Measurements from ENCODE around the gene MYH15. TPM values are rescaled to one million over a fixed set of nuclear protein-coding genes. Genes with fewer than 3 reads are reported as not detected.

Gene MYH15
- total and polyA plus RNA-seq, 2 of the 4 experiments (the other 2 are of a cell fraction), result 0.10 to 0.36 TPM

DNA sequence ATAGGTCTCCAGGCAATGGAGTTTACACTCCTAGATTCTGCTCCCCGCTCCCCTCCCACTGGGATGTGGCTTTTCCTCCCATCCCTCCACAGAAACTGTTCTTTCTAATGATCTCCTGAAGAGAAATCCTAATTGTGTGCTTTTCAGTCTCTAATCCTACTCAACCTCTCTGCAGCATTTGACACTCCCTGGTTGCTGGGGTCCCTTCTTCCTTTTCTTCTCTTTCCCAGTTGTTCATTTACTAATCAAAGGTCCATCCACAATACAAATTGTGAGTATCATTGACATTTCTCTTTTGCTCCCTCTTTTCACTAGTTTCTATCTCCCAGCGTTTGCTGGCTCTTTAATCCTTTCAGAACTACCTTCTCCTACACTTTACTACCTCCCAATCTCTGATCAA, 6.5 kb upstream of the MYH15 start:
- intact Hi-C loops (cut with micrococcal nuclease), result no loop called here

More for the DNA sequence above, 6.5 kb upstream of the MYH15 start:
- H2AFZ ChIP-seq (replicated peaks; ENCODE audit: low read length, poor library complexity), result no peak overlapping the region
- no peaks in the 10 kb centered on the region for H3K36me3 ChIP-seq (ENCODE audit: control insufficient read depth, insufficient read depth, low read length)
- 79% methylated on average over 2 of the region's 2 CpGs; no CpG with 5 or more reads in 1 of the 2 experiments for WGBS, 2 experiments (ENCODE audit: extremely low coverage in 2 of 2, insufficient read length in 1 of 2)
- no peak overlapping the region for H3K27ac ChIP-seq (ENCODE audit: insufficient read depth, low read length)
- no peak overlapping the region for H4K5ac ChIP-seq (ENCODE audit: low read depth, low read length)
- no peaks in the 10 kb centered on the region for H3K4me1 ChIP-seq (ENCODE audit: control insufficient read depth, insufficient read depth, low read length)
- no peak overlapping the region for H4K91ac ChIP-seq (ENCODE audit: insufficient read depth, low read depth, low read length)
- no peak overlapping the region for H3K4ac ChIP-seq (ENCODE audit: low read depth, low read length)
- H2BK120ac ChIP-seq (ENCODE audit: low read depth, low read length), result no peak overlapping the region
- H4K20me1 ChIP-seq (ENCODE audit: insufficient read depth, low read length), result no peaks in the 10 kb centered on the region
- TF ChIP-seq MXI1 (IDR thresholded peaks at IDR 0.05; ENCODE audit: borderline replicate concordance, low read depth, low read length) (no peak), CEBPB (IDR thresholded peaks at IDR 0.05; ENCODE audit: low read depth, low read length) (no peak), BHLHE40 (IDR thresholded peaks at IDR 0.05; ENCODE audit: low read depth, low read length) (no peak), RFX5 (IDR thresholded peaks at IDR 0.05; ENCODE audit: low read depth, low read length) (no peak), RCOR1 (IDR thresholded peaks at IDR 0.05; ENCODE audit: insufficient replicate concordance, low read length) (no peak), RAD21 (IDR thresholded peaks at IDR 0.05; ENCODE audit: low read length) (no peak), MAFK (IDR thresholded peaks at IDR 0.05; ENCODE audit: low read depth, low read length) (no peak), ELK1 (IDR thresholded peaks at IDR 0.05; ENCODE audit: borderline replicate concordance, low read depth, low read length) (no peak)
- no peaks in the 10 kb centered on the region for H3K9me3 ChIP-seq (ENCODE audit: control insufficient read depth, insufficient read depth, low read length)
- H2BK5ac ChIP-seq (ENCODE audit: low read depth, low read length, poor library complexity, severe bottlenecking), result no peak overlapping the region
- H2BK20ac ChIP-seq (ENCODE audit: low read depth, low read length), result no peak overlapping the region
- no peak overlapping the region for H3K4me3 ChIP-seq (ENCODE audit: insufficient read depth, low read depth, low read length)
- no peak overlapping the region for H3K4me2 ChIP-seq (ENCODE audit: low read depth, low read length)
- ATAC-seq (ENCODE audit: low read depth) (no peak), DNase-seq (no peak)
- peaks cover 1% of the 10 kb centered on the region; the same call in 1 of the 2 replicates for H3K27me3 ChIP-seq (ENCODE audit: control insufficient read depth, insufficient read depth, low read length)
- H3K18ac ChIP-seq (ENCODE audit: low read depth, low read length), result no peak overlapping the region
- H3K14ac ChIP-seq (replicated peaks; ENCODE audit: low read depth, low read length), result no peak overlapping the region
- H4K8ac ChIP-seq (ENCODE audit: low read depth in 2 of 2, low read length in 2 of 2), result no peak overlapping the region
- H2AK9ac ChIP-seq (replicated peaks; ENCODE audit: low read depth, low read length, poor library complexity), result no peak overlapping the region
- H3K23ac ChIP-seq (ENCODE audit: low read depth, low read length), result no peak overlapping the region
- H2AK5ac ChIP-seq (ENCODE audit: low read depth, low read length), result no peak overlapping the region
- no peak overlapping the region for H3K56ac ChIP-seq (ENCODE audit: extremely low read depth, insufficient read depth, low read length)
- H3K79me1 ChIP-seq (ENCODE audit: low read depth in 1 of 2, low read length in 2 of 2), result no peaks in the 10 kb centered on the region
- BruUV-seq (replicated peaks), result no TSS peak
- H3K9me1 ChIP-seq (ENCODE audit: insufficient read depth, low read length), result no peaks in the 10 kb centered on the region
- POLR2A ChIA-PET (ENCODE audit: unreplicated experiment), result no interaction called here
- H3K9ac ChIP-seq (ENCODE audit: low read depth, low read length), result no peak overlapping the region
- CTCF ChIA-PET, result no interaction called here
- dilution Hi-C loops (cut with HindIII; ENCODE audit: low sequenced_read_pairs, unreplicated experiment) (no loop called here), in situ Hi-C loops (cut with MboI; ENCODE audit: low sequenced_read_pairs) (no loop called here)
- no peak overlapping the region for H2BK15ac ChIP-seq (ENCODE audit: low read depth, low read length)

All from IMR-90 (cell line).